ENCODE measurements around the gene USP12.

Gene USP12

DNA sequence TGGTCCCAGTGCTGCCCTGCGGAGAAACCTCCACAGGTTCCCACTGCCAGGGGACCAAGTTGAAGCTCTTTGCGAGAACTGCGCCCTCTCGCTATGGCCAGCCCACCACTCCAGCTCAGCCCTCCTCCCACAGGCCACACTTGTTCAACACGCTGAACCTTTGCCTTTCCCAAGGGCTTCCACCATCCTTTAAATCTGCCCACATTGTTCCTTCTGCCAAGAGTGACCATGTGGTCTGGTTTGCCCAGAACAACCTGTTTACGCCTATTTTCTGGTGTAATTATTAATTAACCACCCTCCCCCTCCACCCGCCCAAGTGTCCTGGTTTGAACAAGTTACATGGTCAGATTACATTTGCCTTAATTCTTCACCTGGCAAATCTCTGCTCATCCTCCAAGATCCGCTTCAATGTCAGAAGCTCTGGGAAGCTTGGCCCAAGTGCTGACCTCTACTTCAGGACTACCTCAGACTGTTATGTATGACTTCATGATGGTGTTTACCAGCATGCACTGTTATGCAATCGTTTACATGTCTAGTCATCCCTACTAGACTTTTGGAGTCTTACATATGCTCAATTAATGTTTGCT lies 12.0 kb upstream of the USP12 start:
- peak; percentile 82 for DNase-seq (ENCODE audit: low read depth)

- DNase-seq (ENCODE audit: low read depth), result peak; percentile 46
These were observed 11.4 kb upstream of the USP12 start for GRCh38 chr13:27182844-27183497.

GRCh38 chr13:27182054-27182453 lies 10.4 kb upstream of the USP12 start:
- no peak for DNase-seq (ENCODE audit: low read depth)

GRCh38 chr13:27177852-27178251 lies 6.2 kb upstream of the USP12 start:
- DNase-seq (ENCODE audit: low read depth), result no peak

GRCh38 chr13:27176470-27177410 lies 5.1 kb upstream of the USP12 start:
- DNase-seq (ENCODE audit: low read depth), result no peak

- peak; percentile 53 for DNase-seq (ENCODE audit: low read depth)
These were observed 3.3 kb upstream of the USP12 start for GRCh38 chr13:27174766-27175455.

- DNase-seq (ENCODE audit: low read depth), result no peak
These were observed 858 bp upstream of the USP12 start for GRCh38 chr13:27172495-27172842.

DNA sequence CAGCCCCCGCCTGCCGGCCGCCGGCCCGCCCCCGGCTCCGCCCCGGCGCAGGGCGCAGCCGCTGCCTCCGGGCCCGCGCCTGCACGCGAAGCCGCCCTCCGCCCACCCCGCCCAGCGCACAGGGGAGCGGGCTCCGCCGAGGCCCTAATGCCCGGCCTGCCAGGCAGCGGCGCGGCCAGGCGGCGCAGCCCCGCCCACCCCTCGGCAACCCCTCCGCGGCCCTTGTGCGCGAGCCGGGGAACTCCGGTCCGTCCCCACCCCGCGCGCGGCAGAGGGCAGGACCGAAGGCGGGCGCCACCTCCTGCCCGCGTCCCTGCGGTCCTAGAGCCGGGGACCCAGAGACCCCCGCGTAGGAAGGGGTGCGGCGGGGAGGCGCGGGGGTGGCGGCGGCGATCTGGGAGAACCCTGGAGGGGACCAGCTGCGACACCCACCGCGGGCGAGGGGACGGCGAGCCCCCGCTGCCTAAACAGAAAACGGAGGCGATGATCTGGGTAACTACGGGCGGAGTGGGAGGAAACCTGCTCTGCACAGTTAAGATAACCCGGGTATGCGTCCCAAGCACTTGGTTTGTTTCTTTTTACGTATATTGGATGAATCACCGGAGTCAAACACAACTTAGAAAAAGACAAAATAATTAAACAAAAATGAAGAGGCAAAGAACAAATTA lies 350 bp upstream of the USP12 start:
- peak; percentile 90 for DNase-seq (ENCODE audit: low read depth)

DNA sequence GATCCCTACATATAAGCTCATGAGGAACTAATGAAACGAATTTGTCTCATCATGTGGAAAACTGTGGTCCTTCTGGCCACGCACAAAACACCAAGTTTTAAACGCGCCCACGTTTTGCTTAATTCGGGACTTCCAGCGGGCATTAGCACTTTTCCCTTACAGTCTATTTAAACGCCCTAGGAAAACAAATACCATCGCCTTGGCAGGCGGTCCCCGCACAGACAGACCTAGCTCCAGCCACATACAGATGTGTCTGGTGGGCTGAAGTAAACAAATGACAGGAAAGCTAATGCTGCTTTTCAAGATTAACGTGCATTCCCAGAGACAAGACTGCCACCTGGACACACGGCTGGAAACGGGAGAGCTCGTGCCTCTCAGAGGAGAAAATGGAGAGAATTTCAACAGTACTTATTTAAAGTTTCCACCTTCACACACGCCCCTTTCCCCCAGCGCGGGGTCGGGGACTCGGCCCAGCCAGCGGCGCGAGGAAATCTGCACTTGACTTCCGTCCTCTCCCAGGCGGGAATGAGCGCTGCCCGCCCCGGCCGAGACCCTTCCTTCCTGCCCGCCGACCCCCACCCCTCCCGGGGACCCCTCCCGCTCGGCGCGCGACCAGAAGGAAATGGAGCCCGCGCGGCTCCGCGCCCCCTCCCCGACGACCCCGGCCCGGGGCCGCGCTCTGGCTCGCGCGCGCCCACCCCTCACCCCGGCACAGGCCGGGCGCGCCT lies 931 bp downstream of the USP12 start:
- DNase-seq (ENCODE audit: low read depth), result peak; percentile 26

DNA sequence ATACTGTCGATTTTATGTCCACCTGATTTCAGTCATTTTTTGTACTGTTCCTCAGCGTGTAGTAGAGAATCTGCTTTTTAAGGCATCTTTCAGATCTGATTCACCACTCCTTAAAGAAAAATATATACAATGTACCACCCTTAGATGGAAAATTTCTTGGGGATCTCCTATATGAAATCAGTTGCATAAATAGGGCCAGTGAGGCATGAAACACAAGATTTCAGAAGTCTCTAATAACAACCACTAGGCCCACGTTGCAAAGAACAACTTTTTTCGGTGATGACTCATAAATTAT lies 1.4 kb downstream of the USP12 start:
- peak; percentile 69 for DNase-seq (ENCODE audit: low read depth)

DNA sequence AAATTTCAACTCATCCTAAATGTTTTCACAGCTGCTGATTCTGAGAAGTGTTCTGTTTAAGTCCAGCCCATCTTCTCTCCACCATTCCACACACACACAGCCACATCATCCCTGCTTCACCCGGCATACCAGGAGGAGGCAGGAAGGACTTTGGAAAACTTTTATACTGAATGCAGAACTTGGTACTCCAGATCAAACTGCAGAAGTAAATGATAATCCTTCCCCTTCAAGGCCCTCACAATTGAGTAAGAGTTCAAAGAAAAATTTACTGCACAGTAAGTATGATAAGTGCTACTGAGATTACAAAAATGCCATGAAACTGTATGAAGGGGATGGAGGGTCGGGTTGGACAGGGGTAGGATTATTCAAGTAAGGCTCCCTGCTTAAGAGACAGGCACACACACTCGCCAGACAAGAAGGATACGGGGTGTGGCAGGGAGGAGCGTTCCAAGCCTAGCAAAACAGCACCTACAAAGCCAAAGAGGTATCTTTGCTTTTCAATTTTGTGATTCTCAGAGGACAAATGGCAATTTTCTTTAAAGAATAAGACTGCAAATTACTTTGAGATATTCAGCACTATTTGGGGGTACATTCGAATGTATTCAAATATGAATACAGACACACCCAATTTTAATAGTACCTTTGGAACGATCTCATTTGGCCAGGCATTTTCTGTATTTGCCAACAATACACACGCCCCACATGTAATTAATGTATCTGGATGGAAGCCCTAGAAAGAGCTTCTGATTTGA lies 2.5 kb downstream of the USP12 start:
- peak; percentile 22 for DNase-seq (ENCODE audit: low read depth)

DNA sequence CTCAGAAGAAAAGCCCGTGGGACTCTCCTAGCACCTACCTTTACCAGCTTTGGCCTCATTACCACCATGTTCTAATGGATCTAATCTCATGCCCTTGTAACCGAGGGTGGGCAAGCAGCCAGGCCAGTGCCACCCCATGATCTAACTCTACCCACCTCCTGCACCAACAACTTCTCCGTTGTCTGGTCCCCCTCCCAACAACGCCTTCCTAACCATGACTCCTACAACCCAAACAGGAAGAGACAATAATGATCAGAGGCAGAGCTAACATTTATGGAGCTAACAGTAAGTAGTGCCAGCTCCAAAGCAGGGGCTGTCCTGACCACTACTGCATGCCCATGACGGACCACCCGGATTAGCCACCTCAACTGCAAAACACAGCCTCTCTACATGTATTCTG lies 3.5 kb downstream of the USP12 start:
- DNase-seq (ENCODE audit: low read depth), result no peak

- no peak for DNase-seq (ENCODE audit: low read depth)
These were observed 5.3 kb downstream of the USP12 start for GRCh38 chr13:27166313-27166712.

GRCh38 chr13:27161980-27162379 lies 9.6 kb downstream of the USP12 start:
- DNase-seq (ENCODE audit: low read depth), result no peak

DNA sequence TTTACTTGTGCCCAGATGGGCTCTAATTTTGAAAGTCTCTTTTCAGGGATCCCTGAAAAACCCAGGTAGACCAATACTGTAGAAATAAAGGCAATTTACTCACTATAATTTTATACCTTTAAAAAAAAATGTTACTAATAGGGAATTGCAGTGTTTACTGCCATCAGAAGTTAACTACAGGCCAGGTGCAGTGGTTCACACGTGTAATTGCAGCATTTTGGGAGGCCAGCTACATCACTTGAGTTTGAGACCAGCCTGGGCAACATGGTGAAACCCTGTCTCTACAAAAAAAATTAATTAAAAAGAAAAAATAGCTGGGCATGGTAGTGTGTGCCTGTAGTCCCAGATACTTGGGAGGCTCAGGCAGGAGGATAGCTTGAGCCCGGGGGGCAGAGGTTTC lies 10.2 kb downstream of the USP12 start:
- no peak for DNase-seq (ENCODE audit: low read depth)

DNA sequence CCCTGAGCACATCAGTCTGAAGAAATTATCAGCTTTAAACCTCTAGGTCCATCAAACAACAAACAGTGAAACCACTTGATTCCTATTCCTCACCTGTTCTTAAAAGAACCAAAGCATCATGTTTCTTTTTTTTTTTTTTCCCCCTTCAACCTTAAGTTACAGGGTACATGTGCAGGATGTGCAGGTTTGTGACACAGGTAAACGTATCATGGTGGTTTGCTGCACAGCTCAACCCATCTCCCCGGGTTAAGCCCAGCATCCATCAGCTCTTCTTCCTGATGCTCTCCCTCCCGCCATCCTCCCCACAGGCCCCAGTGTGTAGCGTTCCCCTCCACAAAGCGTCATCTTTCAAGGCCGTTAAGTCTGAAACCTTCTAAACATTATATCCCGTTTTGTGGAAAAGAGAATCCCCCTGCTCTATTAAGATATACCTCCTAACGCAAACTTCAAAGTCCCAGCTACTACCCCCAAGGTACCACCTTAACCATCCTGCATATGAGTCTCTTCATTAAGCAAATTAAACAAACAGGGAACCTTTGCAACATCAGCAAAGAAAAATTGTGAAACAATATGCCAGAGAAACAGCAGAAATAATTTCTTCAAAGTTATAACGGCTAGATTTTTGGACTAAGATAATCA lies 10.8 kb downstream of the USP12 start:
- no peak for DNase-seq (ENCODE audit: low read depth)

DNA sequence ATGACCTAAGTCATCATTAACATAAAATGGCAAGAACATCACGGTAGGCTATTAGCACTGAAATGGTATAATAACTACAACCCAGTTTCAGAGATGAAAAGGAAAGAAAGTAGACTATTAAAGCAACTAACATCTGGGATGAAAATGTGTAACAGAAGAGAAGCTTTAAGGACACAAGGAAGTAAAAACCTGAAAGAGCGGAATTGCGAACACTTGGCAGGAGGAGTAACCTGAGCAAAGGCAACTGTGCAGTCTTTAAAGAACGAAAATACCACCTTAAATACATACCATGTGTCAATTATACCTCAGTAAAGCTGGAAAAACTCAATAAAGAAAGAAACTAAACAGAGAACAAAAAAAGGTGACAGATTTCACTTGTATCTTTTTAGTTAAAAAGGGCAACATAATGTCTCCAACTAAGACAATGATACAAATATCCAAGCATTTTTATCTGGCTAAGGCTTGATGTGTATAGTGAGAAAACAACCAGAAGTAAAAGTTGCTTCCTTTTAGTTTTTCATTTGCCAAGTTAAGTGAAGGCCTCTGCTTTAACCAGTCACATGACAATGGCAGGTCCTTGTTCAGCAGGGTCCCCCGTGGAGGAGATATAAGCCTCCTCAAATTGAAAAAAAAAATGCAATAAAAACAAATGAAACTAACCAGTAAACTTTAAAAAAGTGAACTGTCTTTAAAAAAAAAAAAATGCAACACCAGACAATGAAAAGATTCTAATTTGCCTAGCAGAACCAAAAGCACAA lies 11.6 kb downstream of the USP12 start:
- DNase-seq (ENCODE audit: low read depth), result no peak

- DNase-seq (ENCODE audit: low read depth), result no peak
These were observed 13.3 kb downstream of the USP12 start for GRCh38 chr13:27158335-27158734.

GRCh38 chr13:27151798-27152599 lies 19.6 kb downstream of the USP12 start:
- DNase-seq (ENCODE audit: low read depth), result peak; percentile 33

Data from amniotic epithelial cell (primary cell).